Right cardiac atrium (tissue), 5 donors: ENCODE data around the gene ARL8B. TPM values are rescaled to one million over a fixed set of nuclear protein-coding genes. Genes with fewer than 3 reads are reported as not detected.

Source experiments
- ATAC-seq, 2 donors: fragments of 200-7000 bp; cut with Tn5 transposase; one replicate each; pipeline versions ENCODE4 v1.8.0 to v1.9.1; 2020; ENCODE audit warnings: moderate library complexity in 2 of 2, mild to moderate bottlenecking in 1 of 2
- DNase-seq, 3 donors: peaks; one replicate each; pipeline ENCODE4 v3.0.0-alpha.2; 2020
- H3K27ac ChIP-seq: one replicate; pipeline ENCODE4 v1.5.1; 2013; ENCODE audit warnings: mild to moderate bottlenecking, low read length, control low read depth, moderate library complexity
- H3K27me3 ChIP-seq: one replicate; pipeline ENCODE4 v1.6.1; 2013; ENCODE audit not compliant: control insufficient read depth, insufficient read depth
- H3K4me1 ChIP-seq: one replicate; pipeline ENCODE4 v1.6.1; 2013; ENCODE audit warnings: low read length; ENCODE audit not compliant: control insufficient read depth, insufficient read depth
- H3K4me3 ChIP-seq: one replicate; pipeline ENCODE4 v1.5.1; 2013; ENCODE audit warnings: low read length, control low read depth
- H3K9me3 ChIP-seq: one replicate; pipeline ENCODE4 v1.6.1; 2013; ENCODE audit warnings: low read length; ENCODE audit not compliant: control insufficient read depth
- WGBS: extraction: QIAGEN DNeasy Blood & Tissue Kit; methylation state at CpG from one replicate; pipeline ENCODE4 v1.1.7; 2013; 5-methylcytosine and 5-hydroxymethylcytosine counted together
- intact Hi-C, 4 donors: fragments of 100-400 bp; cut with DNase I; formaldehyde crosslinking; loops; one replicate each; pipeline versions ENCODE4 v1.11.0 to v1.14.0; 2022 to 2023
- polyA plus RNA-seq: library from polyadenylated mRNA; stranded (reverse); fragments of 200-250 nt; gene quantifications from one replicate; pipeline ENCODE4 v1.2.3, GENCODE V29; 2013
- total RNA-seq, 4 donors: library from RNA; stranded (reverse); fragmentation: NEBNext Ultra II Directional; extraction: Animal tissue kit (Norgen Biotek cat#: 25700); gene quantifications; one replicate each; pipeline ENCODE4 v1.2.1, GENCODE V29; 2021
- donor health status: healthy with polysubstance abuse.
- donor health status: DM: no; HTN: yes; CAD: no.
- donor health status: DM: no; HTN: no; CAD: no.
- donor health status: DM: no; HTN: yes; CAD: no; lungs with severe emphysema.
- donor health status: DM: yes; HTN: yes; CAD: no.

The ARL8B gene
- total and polyA plus RNA-seq, 5 donors = 49.1 to 67.8 (median 59.9) TPM

- Histone ChIP-seq H3K4me3 (no peak overlapping the region), H3K27ac (no peak overlapping the region), H3K4me1 (no peaks in the 10 kb centered on the region), H3K27me3 (no peaks in the 10 kb centered on the region), H3K9me3 (no peaks in the 10 kb centered on the region)
- WGBS = 73% methylated on average over 7 of the region's 7 CpGs
- DNase-seq = no peak
- no peak for ATAC-seq
- intact Hi-C loops = no loop called here
Observed at GRCh38 chr3:5213574-5213966, 91.5 kb downstream of the ARL8B start.

GRCh38 chr3:5214352-5214751 is 92.3 kb downstream of the ARL8B start:
- Histone ChIP-seq H3K4me1 (no peaks in the 10 kb centered on the region), H3K27ac (no peak overlapping the region), H3K9me3 (no peaks in the 10 kb centered on the region), H3K27me3 (no peaks in the 10 kb centered on the region), H3K4me3 (no peak overlapping the region)
- intact Hi-C loops = no loop called here
- 80% methylated on average over 9 of the region's 9 CpGs for WGBS
- ATAC-seq (no peak), DNase-seq (no peak)

- Histone ChIP-seq H3K27me3 (no peaks in the 10 kb centered on the region), H3K27ac (no peak overlapping the region), H3K9me3 (no peaks in the 10 kb centered on the region), H3K4me3 (no peak overlapping the region), H3K4me1 (peaks cover 2% of the 10 kb centered on the region)
- intact Hi-C loops = no loop called here
- 66% methylated on average over 9 of the region's 9 CpGs for WGBS
- DNase-seq (peak in 1 of 3 donors; percentile 39), ATAC-seq (no peak)
Observed at GRCh38 chr3:5217824-5218595, 95.9 kb downstream of the ARL8B start.

GRCh38 chr3:5218815-5219214 is 96.7 kb downstream of the ARL8B start:
- WGBS = 63% methylated on average over 5 of the region's 5 CpGs

GRCh38 chr3:5219216-5219615 is 97.1 kb downstream of the ARL8B start:
- ATAC-seq (no peak), DNase-seq (no peak)
- H3K27ac ChIP-seq = no peak overlapping the region
- H3K9me3 ChIP-seq = no peaks in the 10 kb centered on the region
- H3K4me1 ChIP-seq = peaks cover 2% of the 10 kb centered on the region
- intact Hi-C loops = no loop called here
- H3K27me3 ChIP-seq = no peaks in the 10 kb centered on the region
- WGBS = 84% methylated on average over 4 of the region's 4 CpGs
- no peak overlapping the region for H3K4me3 ChIP-seq

More at GRCh38 chr3:5218815-5219214, 96.7 kb downstream of the ARL8B start:
- DNase-seq (no peak), ATAC-seq (no peak)
- Histone ChIP-seq H3K27ac (no peak overlapping the region), H3K4me1 (peaks cover 2% of the 10 kb centered on the region), H3K4me3 (no peak overlapping the region), H3K9me3 (no peaks in the 10 kb centered on the region), H3K27me3 (no peaks in the 10 kb centered on the region)
- intact Hi-C loops = no loop called here

- intact Hi-C loops = no loop called here
- H3K9me3 ChIP-seq = no peaks in the 10 kb centered on the region
- H3K27ac ChIP-seq = no peak overlapping the region
- H3K4me1 ChIP-seq = peaks cover 2% of the 10 kb centered on the region
- peak in 1 of 2 donors; percentile 55 for ATAC-seq
- no peaks in the 10 kb centered on the region for H3K27me3 ChIP-seq
- no peak overlapping the region for H3K4me3 ChIP-seq
- no peak for DNase-seq
- 36% methylated on average over 5 of the region's 5 CpGs for WGBS
Observed at GRCh38 chr3:5220193-5220592, 98.1 kb downstream of the ARL8B start.

- Histone ChIP-seq H3K4me1 (peaks cover 2% of the 10 kb centered on the region), H3K4me3 (no peak overlapping the region), H3K27me3 (no peaks in the 10 kb centered on the region), H3K9me3 (no peaks in the 10 kb centered on the region), H3K27ac (no peak overlapping the region)
- intact Hi-C loops = no loop called here
- ATAC-seq = no peak
- WGBS = 85% methylated on average over 11 of the region's 11 CpGs
- DNase-seq = no peak
Observed at GRCh38 chr3:5220667-5221431, 98.8 kb downstream of the ARL8B start.

- DNase-seq (no peak), ATAC-seq (no peak)
- Histone ChIP-seq H3K27me3 (no peaks in the 10 kb centered on the region), H3K27ac (no peak overlapping the region), H3K4me3 (no peak overlapping the region), H3K9me3 (no peaks in the 10 kb centered on the region), H3K4me1 (peaks cover 2% of the 10 kb centered on the region)
- intact Hi-C loops = no loop called here
- WGBS = 53% methylated on average over 6 of the region's 6 CpGs
Observed at GRCh38 chr3:5221701-5222100, 99.6 kb downstream of the ARL8B start.

GRCh38 chr3:5222283-5223005 is 100.4 kb downstream of the ARL8B start:
- Histone ChIP-seq H3K27me3 (no peaks in the 10 kb centered on the region), H3K9me3 (no peaks in the 10 kb centered on the region), H3K4me1 (peaks cover 2% of the 10 kb centered on the region), H3K27ac (no peak overlapping the region), H3K4me3 (no peak overlapping the region)
- no peak for DNase-seq
- WGBS = 85% methylated on average over 13 of the region's 13 CpGs
- ATAC-seq = no peak
- intact Hi-C loops = no loop called here

GRCh38 chr3:5226783-5227182 is 104.7 kb downstream of the ARL8B start:
- no peaks in the 10 kb centered on the region for H3K9me3 ChIP-seq
- H3K27ac ChIP-seq = no peak overlapping the region
- no peaks in the 10 kb centered on the region for H3K27me3 ChIP-seq
- no peak overlapping the region for H3K4me3 ChIP-seq
- ATAC-seq = no peak
- 42% methylated on average over 6 of the region's 6 CpGs for WGBS
- no peaks in the 10 kb centered on the region for H3K4me1 ChIP-seq
- intact Hi-C loops = no loop called here
- no peak for DNase-seq

- intact Hi-C loops = no loop called here
- ATAC-seq (no peak), DNase-seq (no peak)
- no peaks in the 10 kb centered on the region for H3K4me1 ChIP-seq
- 31% methylated on average over 6 of the region's 6 CpGs for WGBS
- H3K4me3 ChIP-seq = no peak overlapping the region
- H3K27me3 ChIP-seq = no peaks in the 10 kb centered on the region
- H3K9me3 ChIP-seq = no peaks in the 10 kb centered on the region
- H3K27ac ChIP-seq = no peak overlapping the region
Observed at GRCh38 chr3:5227812-5228211, 105.7 kb downstream of the ARL8B start.
